Embryonic facial prominence (tissue), 1 donor: ENCODE data around the gene ERAP2.

Experiments used
- DNase-seq: peaks from one replicate; pipeline ENCODE4 v3.0.0-alpha.2; 2016; ENCODE audit errors: extremely low spot score

ERAP2 gene

DNA sequence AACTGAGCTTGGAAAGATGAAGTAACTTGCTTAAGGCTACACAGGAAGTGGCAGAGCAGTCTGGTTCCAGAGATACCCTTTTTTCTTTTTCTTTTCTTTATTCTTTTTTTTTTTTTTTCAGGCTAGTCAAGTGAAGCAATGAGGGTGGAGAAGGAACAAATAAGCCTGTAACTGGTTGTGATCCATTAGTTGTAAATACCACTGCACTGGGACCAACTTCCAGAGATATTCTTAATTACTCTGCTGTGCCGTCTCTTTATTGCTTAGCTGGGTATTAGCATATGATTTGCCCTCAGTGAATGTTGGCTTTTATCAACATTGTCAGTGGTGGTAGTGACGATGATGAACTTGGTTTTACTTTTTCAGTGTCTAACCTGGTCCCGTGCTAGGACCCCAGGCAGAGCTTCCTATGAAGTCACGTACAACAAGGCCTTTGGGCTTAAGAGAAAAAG, 86.3 kb downstream of the ERAP2 start:
- DNase-seq, result no peak

DNA sequence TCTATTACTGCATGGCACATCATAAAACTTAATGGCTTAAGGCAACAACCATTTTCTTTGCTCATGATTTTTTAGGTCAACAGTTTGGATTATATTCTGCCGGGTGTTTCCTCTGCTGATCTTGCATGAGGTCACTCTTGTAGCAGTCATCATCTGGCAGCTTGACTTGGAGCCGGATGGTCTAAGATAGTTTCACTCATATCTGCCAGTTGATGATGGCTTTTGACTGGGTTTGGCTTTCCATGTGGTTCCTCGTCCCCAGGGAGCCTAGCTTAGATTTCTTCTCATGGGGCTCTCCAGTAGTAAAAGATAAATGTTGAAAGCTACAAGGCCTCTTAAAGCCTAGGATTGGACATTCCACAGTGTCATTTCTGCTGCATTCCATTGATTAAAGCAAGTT, 87.0 kb downstream of the ERAP2 start:
- no peak for DNase-seq

DNA sequence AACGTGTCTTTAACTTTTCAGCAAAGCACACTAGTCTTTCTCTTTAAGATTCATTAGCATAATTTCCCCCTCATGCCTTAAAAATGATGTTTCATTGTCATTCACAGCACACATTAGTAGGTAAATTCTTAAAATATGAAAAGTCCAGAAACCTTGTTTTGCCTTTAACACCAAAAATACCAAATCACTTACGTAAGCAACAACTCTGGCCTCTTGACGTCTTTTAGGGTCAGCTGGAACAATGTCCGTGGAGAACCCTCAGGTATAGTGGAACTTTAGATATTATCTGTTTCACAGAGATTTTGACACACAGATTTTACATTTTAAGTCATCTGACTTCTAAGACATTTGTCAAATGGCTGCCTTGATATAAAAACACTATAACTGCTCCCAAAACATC, 90.5 kb downstream of the ERAP2 start:
- DNase-seq, result no peak

DNA sequence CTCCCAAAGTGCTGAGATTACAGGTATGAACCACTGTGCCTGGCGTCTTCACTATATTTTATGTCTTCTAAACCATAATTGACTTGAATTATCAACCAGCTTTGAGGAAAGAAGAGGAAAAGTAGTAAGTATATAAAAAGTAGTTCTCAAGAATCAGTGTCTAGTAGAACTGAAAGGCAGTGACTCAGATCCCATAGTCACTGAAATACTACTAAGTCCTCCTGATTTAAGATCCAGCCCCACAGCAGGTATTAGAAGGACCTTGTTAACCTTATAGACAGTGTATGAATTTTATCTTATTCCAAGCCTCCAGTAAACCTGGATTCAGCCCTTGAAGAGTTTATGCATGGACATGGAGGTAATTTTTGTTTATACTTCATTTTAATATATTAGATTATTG, 91.1 kb downstream of the ERAP2 start:
- no peak for DNase-seq

DNA sequence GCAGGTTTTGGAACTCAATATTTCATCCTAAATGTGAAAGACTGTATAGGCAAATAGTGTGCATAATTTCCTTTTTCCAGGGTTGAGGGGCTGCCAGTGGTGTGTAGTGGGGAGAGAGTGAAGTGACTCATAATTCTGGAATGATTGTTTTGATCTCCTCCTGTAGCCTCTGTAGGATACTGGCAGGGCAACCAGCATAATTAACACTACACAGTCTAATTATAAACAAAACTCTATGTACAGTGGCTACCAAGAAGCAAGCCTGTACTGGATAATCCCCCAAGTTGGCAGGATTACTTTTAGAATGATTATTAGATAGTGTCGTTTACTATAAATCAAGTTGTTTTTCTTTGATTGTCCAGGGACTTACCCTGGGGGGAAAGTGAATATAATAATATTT, 91.8 kb downstream of the ERAP2 start:
- no peak for DNase-seq

DNA sequence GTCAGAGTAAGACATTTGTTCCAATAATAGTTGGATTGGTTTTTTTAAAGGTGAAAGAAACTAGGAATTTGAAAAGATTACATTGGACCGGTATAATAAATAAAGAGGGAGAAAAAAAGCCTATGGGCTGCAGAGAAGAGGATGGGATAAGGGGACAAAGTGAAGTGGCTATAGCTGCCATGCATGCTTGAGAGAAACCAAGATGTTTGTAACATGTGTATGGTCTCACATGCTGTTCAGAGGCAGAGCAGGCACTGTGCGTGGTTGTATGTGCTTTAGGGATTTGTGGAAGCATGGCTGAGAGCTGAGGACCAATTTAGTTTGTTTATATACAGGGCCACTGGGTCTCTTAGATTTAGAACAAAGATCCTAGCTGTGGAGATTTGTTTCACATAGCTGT, 92.3 kb downstream of the ERAP2 start:
- no peak for DNase-seq
